Activated CD8-positive, alpha-beta memory T cell treated with anti-CD3 and anti-CD28 coated beads for 48 hours (primary cell): ENCODE measurements around the gene SSR1.

Experiments
- DNase-seq, 3 experiments: peaks; one replicate each; pipeline ENCODE4 v3.0.0-alpha.2; 2020; ENCODE audit warnings: low read depth in 2 of 3, low spot score in 2 of 3

SSR1 gene

DNA sequence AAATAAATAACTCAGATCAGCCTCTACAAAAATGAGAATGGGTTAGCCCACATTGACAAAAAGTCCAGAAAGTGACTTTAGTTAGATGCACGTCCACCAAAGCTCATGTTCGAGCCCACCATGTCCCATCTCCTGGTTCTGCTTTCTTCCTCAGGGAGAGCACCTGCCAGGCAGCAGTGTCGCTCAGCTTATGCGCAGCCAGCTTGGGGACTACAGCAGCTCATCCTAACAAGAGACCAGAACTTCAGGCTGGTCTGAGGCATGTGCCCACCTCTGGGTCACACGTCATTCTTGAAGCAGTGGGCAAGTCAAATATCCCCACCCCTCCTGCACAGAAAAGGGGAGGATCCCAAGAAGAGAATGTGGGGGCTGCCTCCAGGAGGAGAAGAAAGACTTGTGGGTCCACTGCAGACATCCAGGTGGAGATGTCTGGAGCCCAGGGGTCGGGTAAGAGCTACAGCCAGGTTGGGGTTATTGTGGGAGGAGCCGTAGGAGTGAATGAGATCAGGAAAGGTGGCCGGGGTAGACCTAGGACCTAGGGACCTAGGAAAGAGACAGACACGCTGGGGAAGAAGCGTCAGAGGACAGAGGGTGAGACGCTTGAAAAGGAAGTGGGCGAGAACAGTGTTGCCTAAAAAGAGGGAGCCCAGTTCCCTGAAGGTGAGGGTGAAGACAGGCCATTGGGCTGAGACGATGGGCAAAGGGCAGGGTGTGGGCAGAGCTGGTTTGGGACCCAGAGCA is 52.5 kb downstream of the SSR1 start:
- no peak for DNase-seq

DNA sequence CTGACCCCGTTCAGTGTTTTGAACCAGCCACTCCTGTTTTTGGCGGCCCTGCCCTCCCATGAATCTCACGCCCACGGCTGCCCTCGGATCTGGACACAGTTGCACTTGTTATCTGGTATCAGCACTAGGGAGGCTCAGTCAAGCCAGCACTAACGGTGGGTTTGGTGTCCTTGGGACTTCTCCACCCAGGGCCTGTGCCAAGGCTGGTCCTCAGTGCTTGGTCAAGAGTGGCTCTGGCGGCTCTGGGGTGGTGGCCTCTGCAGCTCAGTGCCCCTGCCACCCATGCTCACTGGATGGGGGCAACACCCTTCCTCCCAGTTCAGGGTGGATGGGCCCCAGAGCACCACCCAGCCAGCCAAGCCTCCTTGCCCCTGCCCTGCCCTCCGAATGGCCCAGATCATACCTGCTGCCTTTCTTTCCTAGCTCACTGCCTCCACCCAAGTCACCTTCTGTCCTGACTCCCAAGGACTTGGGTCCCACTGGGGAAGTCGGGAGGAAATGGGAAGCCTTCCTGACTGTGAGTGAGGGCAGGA is 54.7 kb downstream of the SSR1 start:
- no peak for DNase-seq

DNA sequence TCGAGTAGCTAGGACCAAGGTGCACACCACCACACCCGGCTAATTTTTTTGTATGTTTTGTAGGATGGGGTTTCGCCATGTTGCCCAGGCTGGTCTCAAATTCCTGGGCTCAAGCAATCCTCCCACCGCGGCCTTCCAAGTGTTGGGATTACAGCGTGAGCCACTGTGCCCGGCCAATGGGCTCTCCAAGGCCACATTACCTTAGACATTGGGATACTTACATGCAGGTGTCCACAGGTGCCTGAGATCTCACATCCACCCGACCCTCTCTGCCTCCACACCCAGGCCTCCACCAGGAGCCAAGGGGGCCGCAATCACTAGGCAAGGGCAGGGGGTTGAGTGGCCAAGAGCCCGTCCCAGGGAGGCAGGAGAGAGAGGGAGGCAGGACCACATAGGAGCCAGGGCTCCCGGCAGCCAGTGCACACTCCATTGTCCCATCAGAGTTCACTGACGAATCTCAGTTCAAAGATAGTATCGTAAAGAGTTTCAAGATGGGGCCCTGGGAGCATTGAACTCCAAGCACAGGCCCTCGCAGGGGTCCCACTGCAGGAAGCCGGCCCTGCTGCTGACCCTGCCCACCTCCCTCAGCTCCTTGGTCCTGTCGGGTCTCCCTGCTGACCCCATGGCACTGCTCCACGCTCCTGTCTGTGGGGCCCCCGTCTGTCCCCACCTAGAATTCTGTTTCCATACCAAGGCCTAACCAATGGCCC is 55.3 kb downstream of the SSR1 start:
- DNase-seq: no peak

GRCh38 chr6:7256785-7257184 is 56.2 kb downstream of the SSR1 start:
- DNase-seq: no peak

DNA sequence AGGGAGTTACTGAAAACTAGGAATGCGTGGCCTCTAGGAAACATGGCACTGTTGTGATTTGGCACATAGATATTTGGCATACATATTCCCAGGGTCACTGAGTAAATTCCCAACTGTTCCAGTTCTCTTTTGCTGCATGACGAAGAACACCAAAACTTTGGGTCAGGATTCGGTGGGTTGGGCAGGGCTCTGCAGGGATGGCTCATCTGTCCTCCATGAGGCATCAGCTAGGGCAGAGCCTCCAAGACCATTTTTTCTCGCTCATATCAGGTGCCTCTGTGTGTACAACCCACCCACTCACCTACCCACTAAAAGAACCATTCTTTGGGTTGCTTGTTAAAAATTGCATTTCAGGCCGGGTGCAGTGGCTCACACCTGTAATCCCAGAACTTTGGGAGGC is 57.1 kb downstream of the SSR1 start:
- DNase-seq: no peak

GRCh38 chr6:7254980-7255835 is 57.8 kb downstream of the SSR1 start:
- no peak for DNase-seq

GRCh38 chr6:7252390-7252789 is 60.6 kb downstream of the SSR1 start:
- no peak for DNase-seq

DNA sequence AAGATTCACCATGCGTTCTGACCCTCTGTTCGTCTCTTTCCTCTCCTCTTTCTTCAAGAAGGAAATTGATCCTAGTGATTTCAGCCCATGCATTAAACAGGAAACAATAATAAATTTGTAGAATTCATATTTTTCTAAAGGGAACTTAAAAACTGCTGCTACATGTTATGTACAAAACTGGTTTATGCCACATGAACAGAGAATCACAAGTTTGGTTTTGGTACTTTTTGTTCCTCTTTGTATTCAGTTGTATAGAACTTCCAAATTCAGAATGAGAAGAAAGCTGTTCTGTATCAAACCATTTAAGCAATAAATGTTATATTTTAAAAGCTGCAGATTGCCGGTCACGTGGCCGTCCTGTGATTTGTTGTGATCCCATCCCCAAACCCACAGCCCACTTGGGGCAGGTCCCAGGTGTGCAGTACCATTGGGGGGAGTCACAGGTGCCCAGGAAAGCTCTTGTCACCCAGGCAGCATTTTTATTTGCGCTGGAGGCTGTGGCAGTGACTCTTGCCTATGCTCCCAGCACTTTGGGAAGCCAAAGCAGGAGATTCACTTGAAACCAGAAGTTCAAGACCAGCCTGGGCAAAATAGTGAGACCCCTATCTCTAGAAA is 61.2 kb downstream of the SSR1 start:
- DNase-seq: no peak

DNA sequence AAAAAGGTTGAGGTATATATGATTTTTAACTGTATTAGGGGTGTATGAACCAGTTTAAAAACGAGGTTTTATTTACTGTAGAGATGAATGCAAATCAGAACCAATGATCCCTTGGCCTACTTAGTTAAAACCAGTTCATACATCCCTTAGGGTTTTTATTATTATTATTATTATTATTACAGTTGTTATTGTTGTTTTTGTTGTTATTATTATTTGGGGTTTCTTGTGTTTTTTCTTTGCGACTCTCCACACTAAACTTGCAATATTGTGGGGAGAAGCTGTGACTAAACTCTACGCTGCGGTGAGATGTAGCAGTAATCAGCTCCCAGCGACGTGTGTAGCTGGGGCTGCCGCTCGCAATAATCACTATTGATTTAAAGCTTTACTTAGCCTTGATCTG is 62.2 kb downstream of the SSR1 start:
- DNase-seq: no peak

DNA sequence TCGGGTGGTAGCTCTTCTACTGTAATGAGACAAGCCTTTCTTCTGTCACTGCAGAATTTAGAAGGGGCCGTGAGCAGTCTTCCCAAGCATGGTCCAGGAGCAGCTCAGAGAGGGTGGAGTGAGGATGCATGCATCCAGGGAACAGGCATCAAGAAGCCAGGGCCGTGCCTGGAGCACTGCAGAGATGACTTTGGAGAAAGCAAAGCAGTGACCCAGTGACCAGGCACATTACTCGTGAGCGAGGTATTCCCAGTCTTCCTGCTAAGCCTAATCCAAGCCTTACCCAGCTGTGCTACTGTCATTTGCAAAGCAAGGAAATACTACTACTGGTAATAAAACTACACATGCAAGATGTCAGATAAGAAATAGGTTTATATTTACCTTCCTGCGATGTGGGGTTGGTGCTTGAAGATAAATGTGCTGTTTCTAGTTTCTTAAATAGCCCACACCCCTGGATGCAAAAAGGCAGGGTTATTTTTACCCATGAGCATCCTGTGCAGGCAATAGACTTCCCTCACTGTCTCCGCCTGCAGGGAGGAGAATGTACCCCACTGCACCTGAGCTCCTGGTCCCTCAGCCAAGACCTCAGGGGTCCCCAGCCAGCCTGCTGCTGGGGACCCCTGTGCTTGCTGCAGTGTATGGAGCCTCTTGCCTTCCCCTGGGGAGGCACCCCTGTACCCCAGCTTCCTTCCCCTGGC is 62.9 kb downstream of the SSR1 start:
- no peak for DNase-seq

- DNase-seq: no peak
Observed at GRCh38 chr6:7249391-7249790, 63.6 kb downstream of the SSR1 start.

- no peak for DNase-seq
Observed at GRCh38 chr6:7247828-7248227, 65.2 kb downstream of the SSR1 start.

GRCh38 chr6:7247179-7247456 is 65.9 kb downstream of the SSR1 start:
- no peak for DNase-seq

- no peak for DNase-seq
Observed at GRCh38 chr6:7246401-7247178, 66.4 kb downstream of the SSR1 start.

DNA sequence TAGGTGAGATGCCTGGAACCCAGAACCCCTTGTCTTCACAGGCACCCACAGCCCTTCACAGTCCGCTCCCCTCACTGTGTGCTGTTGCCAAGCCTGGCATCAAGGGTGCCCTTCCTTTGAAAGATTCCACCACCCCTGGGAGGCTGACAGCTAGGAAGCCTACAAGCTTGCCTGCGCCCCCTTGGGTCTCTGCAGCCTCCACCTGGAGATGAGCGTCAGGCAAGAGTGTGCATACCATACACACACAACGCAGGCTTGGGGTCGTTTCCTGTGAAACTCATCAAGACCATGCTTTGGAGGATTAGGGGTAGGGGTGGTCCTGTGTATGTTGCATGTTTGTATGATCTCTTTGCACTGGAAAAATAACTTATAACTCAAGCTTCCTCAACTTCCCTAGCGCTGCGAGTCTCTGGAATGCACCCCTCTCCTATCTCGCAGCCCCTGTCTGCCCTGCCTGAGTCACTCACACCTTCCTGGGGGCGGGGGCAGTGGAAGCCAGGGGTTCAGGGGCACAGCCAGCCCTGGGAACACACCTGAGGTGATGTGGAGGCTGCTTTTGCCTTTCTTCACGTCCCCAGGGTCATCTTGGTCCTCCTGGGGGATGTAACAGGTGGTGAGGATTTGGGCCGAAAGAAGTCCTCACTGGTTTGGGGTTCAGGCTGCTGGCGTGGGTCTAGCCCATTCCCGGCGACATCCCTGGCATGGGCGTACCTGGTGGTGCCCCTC is 67.2 kb downstream of the SSR1 start:
- no peak for DNase-seq

DNA sequence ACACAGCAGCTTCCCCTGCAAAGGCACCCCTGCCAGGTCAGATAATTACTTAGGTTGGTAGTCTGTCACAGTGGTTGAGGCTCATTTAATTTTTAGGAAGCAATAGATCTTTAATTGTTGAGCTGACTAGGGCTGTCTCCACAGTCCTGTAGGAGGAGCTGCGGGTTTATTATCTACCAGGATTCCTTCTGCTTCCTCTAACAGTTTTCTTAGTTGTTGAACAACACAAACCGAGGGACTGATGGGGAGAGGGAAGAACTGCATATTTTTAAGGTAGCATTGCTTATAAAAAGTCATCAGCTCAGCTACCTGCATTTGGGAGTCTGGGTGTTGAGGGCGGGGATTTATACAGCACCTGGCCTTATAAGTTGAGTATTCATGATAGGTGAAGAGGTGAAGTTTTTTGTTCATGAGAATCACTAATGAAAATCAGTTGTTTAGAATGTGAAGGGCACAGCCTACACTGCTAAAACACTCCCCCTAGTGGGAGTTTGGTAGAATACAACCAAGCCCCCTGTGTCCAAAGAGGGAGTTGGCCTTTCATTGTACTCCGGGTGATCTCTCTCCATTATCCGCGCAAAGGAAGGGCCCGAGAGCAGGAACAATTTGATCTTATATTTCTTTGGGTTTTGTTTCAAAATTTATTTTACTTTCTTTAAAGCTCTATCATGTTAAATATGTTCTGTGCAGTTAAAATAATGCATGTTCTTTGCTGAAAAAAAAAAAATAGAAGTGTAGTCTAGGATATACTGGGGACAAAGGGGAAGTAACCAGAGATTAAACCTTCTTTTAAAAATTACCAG is 69.6 kb downstream of the SSR1 start:
- DNase-seq: no peak

DNA sequence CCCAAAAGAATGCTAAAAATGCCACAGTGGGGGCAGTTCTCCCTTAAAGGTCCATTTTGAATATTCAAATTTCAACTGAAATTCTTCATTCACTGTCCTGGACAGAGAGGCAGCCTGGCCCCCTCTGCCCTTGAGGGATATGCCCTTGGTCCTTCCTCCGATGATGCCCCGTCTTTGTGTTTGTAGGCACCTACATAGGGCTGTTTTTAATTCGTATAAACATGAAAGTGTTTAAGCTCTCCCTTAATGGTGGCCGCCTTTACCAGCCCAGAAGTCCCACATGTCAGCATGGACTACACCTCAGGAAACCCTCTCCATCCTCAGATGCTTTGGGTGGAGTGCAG is 70.2 kb downstream of the SSR1 start:
- DNase-seq: no peak

GRCh38 chr6:7241709-7242645 is 71.0 kb downstream of the SSR1 start:
- no peak for DNase-seq
